IPS-15b (cell line): ENCODE results near the gene LENG9.
"Not testable (repeated sequence)": the region's sequence is repeated elsewhere in the genome, so short reads cannot be mapped to it uniquely, and the experiment has no call there.

Experiments used
- H3K27me3 ChIP-seq: one replicate; pipeline ENCODE4 v1.6.1; 2013; ENCODE audit warnings: low read length; ENCODE audit not compliant: control insufficient read depth, insufficient read depth
- H3K36me3 ChIP-seq: one replicate; pipeline ENCODE4 v1.6.1; 2013; ENCODE audit warnings: low read length; ENCODE audit not compliant: control insufficient read depth, insufficient read depth
- H3K4me1 ChIP-seq: one replicate; pipeline ENCODE4 v1.6.1; 2013; ENCODE audit warnings: mild to moderate bottlenecking, low read length; ENCODE audit not compliant: control insufficient read depth, insufficient read depth
- H3K4me3 ChIP-seq: one replicate; pipeline ENCODE4 v1.5.1; 2013; ENCODE audit warnings: low read depth, low read length
- H3K9ac ChIP-seq: one replicate; pipeline ENCODE4 v1.6.1; 2013; ENCODE audit warnings: low read depth, mild to moderate bottlenecking, low read length
- H3K9me3 ChIP-seq: one replicate; pipeline ENCODE4 v1.6.1; 2013; ENCODE audit warnings: mild to moderate bottlenecking, low read length; ENCODE audit not compliant: control insufficient read depth, insufficient read depth

Gene LENG9

DNA sequence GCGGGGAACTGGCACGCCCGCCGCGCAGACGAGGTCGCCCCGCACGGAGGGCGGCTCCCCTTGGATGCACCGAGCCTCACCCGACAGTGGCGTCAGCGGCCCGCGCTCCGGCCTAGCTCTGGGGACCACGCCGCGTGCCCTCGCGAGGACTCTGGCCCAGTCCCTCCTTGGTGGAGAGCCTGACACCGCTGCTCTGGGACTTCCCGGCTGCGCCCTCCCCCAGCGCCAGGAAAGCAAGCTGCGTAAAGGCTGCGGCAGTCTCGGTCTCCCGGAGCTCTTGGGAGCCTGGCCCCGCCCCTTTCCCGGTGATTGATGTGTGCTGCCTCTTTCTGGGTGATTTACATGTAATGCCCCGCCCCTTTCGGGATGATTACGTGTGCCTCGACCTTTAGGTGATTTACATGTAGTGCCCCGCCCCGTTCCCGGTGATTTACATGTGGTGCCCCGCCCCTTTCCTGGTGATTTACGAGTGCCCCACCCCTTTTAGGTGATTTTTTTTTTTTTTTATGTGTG is at the start of gene LENG9:
Gene LENG9, minus strand, starts transcription at position 248 of the 513 bp plus-strand sequence. CDS start 252 bp downstream, outside the sequence.
- peak within 1 kb of the TSS; percentile 76 for H3K9ac ChIP-seq
- H3K9me3 ChIP-seq: no peaks in the 10 kb centered on the region
- peaks cover 38% of the 10 kb centered on the region for H3K36me3 ChIP-seq
- H3K4me3 ChIP-seq: peak within 1 kb of the TSS; percentile 63
- no peaks in the 10 kb centered on the region for H3K4me1 ChIP-seq
- H3K27me3 ChIP-seq: no peaks in the 10 kb centered on the region

DNA sequence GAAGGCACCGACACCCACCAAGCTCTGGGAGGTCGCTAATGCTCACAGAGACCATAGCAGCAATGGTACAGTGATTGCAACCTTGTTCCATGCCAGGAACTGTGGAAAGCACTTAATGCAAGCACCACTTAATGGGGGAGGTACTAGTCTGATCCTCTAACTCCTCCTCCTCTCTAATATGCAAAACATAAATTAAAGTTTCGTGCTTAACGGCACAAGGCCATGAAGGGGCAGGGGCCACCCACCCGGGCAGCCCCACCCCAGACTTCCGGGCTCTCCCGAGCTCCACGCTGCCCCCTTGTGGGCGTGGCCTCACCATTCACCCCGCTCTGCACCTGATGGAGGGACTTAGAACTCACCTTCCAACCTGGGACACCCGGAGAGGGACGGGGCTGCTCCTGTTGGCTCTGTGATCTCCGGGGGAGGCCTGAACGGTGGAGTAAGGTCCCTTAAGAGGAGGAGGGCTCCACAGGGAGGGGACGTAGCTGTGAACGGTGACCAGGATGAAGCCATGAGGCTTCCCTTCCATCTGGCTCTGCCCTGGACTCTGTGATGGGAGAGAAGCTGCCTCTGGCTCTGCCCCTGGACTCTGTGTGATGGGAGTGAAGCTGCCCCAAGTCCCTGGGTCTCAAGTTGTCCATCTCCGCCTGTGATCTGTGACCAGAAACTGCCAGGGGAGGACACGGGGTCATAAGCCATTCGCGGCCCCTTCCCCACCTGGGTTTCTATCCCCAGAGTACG is 45.8 kb upstream of the LENG9 start:
- not testable (repeated sequence) for H3K36me3 ChIP-seq, H3K4me1 ChIP-seq, H3K9ac ChIP-seq, H3K4me3 ChIP-seq, H3K27me3 ChIP-seq, H3K9me3 ChIP-seq

DNA sequence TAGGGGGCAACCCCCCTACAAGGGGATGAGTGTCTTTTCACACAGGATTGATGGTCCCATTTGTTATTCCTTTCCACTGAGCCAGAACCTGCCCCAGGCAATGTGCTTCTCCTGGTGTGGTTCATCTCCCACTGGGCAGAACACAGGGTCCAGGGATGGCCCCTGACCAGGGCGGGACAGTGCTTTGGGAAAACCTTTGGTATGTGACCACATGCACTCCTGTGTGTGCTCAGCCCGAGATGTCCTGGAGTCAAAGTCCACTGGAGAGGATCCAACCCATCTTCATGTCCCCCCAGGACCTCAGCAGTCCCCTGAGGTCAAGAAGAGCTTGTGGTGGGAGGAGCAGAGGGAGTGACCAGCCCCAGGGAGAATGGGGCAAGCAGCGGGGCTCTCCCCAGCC is 44.9 kb upstream of the LENG9 start:
- not testable (repeated sequence) for H3K9me3 ChIP-seq, H3K36me3 ChIP-seq, H3K9ac ChIP-seq, H3K4me3 ChIP-seq, H3K27me3 ChIP-seq, H3K4me1 ChIP-seq

DNA sequence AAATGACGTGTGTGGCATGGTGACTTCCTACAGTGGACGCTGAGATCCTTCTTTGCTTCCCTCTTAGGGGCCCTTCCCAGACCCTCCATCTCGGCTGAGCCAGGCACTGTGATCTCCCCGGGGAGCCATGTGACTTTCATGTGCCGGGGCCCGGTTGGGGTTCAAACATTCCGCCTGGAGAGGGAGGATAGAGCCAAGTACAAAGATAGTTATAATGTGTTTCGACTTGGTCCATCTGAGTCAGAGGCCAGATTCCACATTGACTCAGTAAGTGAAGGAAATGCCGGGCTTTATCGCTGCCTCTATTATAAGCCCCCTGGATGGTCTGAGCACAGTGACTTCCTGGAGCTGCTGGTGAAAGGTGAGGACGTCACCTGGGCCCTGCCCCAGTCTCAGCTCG is 44.2 kb upstream of the LENG9 start:
- H3K27me3 ChIP-seq: no peaks in the 10 kb centered on the region
- H3K4me3 ChIP-seq: no peak overlapping the region
- no peaks in the 10 kb centered on the region for H3K36me3 ChIP-seq
- no peaks in the 10 kb centered on the region for H3K4me1 ChIP-seq
- H3K9ac ChIP-seq: no peak overlapping the region
- H3K9me3 ChIP-seq: no peaks in the 10 kb centered on the region

DNA sequence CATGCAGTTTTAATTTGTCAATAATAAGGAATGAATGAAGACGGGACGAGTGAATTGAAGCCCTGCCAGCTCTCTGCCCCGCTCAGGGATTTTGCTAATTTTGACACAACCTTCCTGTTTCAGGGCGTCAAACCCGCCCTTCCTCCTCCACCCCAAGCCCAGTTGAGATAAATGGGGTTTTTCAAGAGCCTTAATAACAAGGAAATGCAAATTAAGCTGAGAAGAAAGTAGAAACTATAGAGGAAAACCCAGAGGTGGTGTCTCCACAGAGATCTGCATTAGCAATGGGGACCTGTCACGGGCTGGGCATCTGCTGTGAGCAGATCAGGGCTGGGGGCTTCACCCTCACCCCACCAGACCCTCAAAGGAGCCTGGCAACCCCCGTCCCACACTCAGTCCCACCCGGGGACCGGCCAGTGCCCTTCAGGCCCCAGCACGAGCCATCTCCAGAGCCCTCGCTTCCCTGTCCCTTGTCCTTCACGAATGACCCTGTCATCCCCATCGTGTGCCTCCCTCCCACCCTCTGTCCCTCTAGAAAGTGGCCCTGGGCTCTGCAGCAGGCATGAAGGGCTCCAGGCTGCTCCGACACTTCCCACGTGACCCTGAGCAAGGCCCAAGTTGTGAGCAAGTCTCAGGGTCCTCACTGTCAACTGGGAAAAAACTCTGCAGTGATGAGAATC is 43.6 kb upstream of the LENG9 start:
- H3K4me1 ChIP-seq, H3K9ac ChIP-seq, H3K4me3 ChIP-seq, H3K27me3 ChIP-seq, H3K9me3 ChIP-seq, H3K36me3 ChIP-seq: not testable (repeated sequence)

DNA sequence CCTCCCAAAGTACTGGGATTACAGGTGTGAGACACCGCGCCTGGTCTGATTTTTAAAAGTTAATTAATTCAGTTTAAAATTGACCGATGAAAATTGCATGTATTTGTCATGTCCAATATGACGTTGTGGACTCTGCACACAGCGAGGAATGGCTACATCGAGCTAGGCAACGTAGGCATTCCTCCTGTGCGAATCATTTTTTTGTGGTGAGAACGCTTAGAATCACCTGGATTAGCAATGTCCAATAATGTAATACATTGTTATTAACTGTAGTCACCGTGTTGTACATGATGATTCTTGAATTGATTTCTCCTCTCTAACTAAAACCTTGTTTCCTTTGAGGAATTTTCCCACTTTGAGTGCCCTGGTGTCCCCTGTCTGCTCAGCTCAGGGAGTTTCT is 42.5 kb upstream of the LENG9 start:
- no peaks in the 10 kb centered on the region for H3K27me3 ChIP-seq
- no peak overlapping the region for H3K9ac ChIP-seq
- H3K9me3 ChIP-seq: no peaks in the 10 kb centered on the region
- no peaks in the 10 kb centered on the region for H3K4me1 ChIP-seq
- H3K36me3 ChIP-seq: no peaks in the 10 kb centered on the region
- no peak overlapping the region for H3K4me3 ChIP-seq

DNA sequence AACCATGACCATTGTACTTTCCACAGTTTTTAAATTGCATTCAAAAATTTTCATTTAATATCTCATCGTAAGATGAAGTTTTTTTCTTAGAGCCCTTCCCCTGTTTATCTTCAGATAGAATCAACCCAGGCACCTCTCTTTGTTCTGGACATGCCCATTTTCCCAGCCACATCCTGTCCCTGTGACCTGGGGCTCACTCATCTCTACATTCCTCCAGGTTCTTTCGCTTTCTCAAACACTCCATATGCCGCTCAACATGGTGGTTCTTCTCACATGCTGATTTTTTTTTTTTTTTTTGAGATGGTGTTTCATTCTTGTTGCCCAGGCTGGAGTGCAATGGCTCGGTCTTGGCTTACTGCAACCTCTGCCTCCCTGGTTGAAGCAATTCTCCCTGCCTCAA is 42.0 kb upstream of the LENG9 start:
- H3K4me1 ChIP-seq, H3K9me3 ChIP-seq, H3K9ac ChIP-seq, H3K36me3 ChIP-seq, H3K27me3 ChIP-seq, H3K4me3 ChIP-seq: not testable (repeated sequence)

DNA sequence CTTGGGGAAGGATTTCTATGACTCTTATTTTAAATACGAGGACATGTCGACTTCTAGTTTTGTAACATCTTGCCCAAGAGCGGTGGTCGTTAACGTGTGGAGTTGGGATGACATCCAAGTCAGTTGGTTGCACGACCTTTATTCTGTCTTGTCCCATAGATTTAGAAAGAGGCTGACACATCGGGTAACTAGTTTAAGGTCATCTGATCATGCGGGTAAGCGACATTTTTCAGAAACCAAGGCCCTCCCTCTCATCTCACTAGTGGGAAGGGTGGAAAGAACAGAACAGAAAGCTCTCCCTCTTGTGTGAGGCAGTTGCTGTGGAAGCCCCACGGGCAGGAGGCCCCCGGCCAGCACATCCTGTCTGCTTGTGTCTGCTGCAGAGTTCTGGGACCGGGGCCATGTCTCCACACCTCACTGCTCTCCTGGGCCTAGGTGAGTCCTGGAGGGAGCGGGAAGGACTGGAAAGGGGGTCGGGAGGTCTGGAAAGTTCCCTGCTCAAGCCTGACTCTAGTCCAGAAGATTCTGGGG is 39.0 kb upstream of the LENG9 start, which contains the start of gene LAIR2:
Gene LAIR2, plus strand, starts transcription at position 314 of the 531 bp plus-strand sequence. Its CDS starts 88 bp downstream, at position 402.
- Histone ChIP-seq H3K9ac (no peak within 1 kb of the TSS), H3K4me1 (no peaks in the 10 kb centered on the region), H3K27me3 (no peaks in the 10 kb centered on the region), H3K9me3 (peaks cover 4% of the 10 kb centered on the region), H3K4me3 (no peak within 1 kb of the TSS), H3K36me3 (peaks cover 2% of the 10 kb centered on the region)

DNA sequence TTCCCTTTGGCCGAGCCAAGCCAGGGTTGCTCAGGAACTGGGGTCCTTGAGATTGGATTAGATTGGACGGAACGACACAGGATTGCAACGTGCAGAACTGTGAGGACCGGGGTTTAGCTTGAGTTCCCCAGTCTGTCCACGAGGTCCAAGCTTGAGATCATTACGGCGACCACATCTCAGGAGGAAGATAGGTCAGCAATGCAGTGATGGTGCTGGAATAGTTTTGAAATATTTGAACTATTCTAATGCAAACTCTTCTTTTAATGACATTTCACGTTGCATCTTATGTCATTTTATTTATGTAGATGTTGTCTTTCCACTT is 34.8 kb upstream of the LENG9 start:
- not testable (repeated sequence) for H3K4me3 ChIP-seq, H3K4me1 ChIP-seq, H3K27me3 ChIP-seq, H3K9me3 ChIP-seq, H3K36me3 ChIP-seq, H3K9ac ChIP-seq

DNA sequence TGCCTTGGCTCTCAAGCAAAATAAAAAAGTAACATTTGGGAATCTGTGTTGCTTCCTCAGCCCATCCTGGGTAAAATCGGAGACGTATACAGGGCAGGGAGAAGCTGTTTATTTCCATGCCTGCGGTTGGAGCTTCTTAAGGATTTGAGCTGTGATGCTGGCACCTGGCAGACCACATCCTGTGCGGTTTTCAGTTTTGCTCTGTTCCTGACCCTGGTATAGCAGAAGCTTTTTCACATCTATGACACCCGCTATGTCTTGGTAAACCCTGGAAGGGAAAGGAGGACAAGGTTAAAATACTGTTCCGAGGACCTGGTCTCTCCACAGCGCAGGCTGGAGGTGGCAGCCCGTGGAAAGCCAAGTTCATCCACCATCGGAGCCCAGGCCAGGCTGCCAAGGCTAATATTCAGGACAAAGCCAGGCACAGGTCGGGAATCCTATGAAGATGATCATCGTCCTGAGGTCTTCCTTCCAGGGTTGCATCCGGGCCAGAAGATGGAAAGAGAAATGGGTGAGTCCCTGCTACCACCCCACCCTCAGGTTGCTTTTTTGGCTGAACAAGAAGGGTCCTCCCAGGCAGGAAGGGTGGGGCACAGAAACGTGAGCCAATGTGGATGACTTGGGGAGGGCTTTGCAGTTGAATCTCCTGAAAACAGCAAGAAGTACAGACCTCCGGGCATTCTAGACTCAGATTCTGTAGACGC is 34.3 kb upstream of the LENG9 start:
- H3K4me3 ChIP-seq, H3K9ac ChIP-seq, H3K9me3 ChIP-seq, H3K27me3 ChIP-seq, H3K36me3 ChIP-seq, H3K4me1 ChIP-seq: not testable (repeated sequence)

DNA sequence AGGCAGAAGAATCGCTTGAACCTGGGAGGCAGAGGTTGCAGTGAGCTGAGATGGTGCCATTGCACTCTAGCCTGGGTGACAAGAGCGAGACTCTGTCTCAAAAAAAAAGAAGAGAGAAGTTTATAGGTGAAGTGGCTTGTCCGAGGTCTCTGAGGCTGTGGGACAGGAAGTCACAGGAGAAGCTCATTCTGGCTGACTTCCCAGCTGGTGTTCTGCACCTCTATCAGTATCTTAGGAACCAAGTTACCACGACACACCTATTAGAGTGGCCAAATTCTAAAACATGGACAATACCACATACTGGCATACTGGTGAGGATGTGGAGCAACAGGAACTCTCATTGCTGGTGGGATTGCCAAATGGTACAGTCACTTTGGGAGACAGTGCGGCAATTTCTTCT is 31.7 kb upstream of the LENG9 start:
- H3K9ac ChIP-seq, H3K36me3 ChIP-seq, H3K9me3 ChIP-seq, H3K4me3 ChIP-seq, H3K27me3 ChIP-seq, H3K4me1 ChIP-seq: not testable (repeated sequence)
